Measurements from ENCODE around the gene SSMEM1. TPM values are rescaled to one million over a fixed set of nuclear protein-coding genes. Genes with fewer than 3 reads are reported as not detected.

SSMEM1 gene
- not detected in 2 replicates for total RNA-seq
- long read RNA-seq, result 0 reads

- no peaks in the 10 kb centered on the region for H3K27me3 Mint-ChIP-seq (ENCODE audit: low read depth)
- peaks cover 20% of the 10 kb centered on the region for H3K4me1 Mint-ChIP-seq
- DNase-seq (ENCODE audit: low read depth, low spot score), result no peak
- no peaks in the 10 kb centered on the region for H3K9me3 Mint-ChIP-seq
- TF ChIP-seq CTCF (conservative IDR thresholded peaks at IDR 0.05), result no peak
- H3K36me3 Mint-ChIP-seq (ENCODE audit: low read depth), result peaks cover 10% of the 10 kb centered on the region
- H3K4me3 Mint-ChIP-seq, result peak within 1 kb of the TSS; percentile 32
- no peak within 1 kb of the TSS for H3K27ac Mint-ChIP-seq (ENCODE audit: unreplicated experiment)
Measured at GRCh38 chr7:130207642-130208041, at the start of gene SSMEM1. Gene SSMEM1 (plus strand): TSS chr7:130207860. CDS start chr7:130207911, 51 bp downstream.

- H3K4me1 Mint-ChIP-seq, result no peaks in the 10 kb centered on the region
Measured at GRCh38 chr7:130160023-130160422, 47.6 kb upstream of the SSMEM1 start.

GRCh38 chr7:130160455-130160854 is 47.2 kb upstream of the SSMEM1 start:
- no peak overlapping the region for H3K27ac Mint-ChIP-seq (ENCODE audit: unreplicated experiment)
- H3K4me3 Mint-ChIP-seq, result no peak overlapping the region
- H3K36me3 Mint-ChIP-seq (ENCODE audit: low read depth), result peaks cover 51% of the 10 kb centered on the region
- H3K9me3 Mint-ChIP-seq, result peaks cover 2% of the 10 kb centered on the region
- no peak for DNase-seq (ENCODE audit: low read depth, low spot score)
- no peaks in the 10 kb centered on the region for H3K27me3 Mint-ChIP-seq (ENCODE audit: low read depth)
- no peaks in the 10 kb centered on the region for H3K4me1 Mint-ChIP-seq
- TF ChIP-seq CTCF (conservative IDR thresholded peaks at IDR 0.05), result no peak

More at GRCh38 chr7:130160023-130160422, 47.6 kb upstream of the SSMEM1 start:
- peaks cover 2% of the 10 kb centered on the region for H3K9me3 Mint-ChIP-seq
- no peak for TF ChIP-seq CTCF (conservative IDR thresholded peaks at IDR 0.05)
- H3K27ac Mint-ChIP-seq (ENCODE audit: unreplicated experiment), result no peak overlapping the region
- H3K27me3 Mint-ChIP-seq (ENCODE audit: low read depth), result no peaks in the 10 kb centered on the region
- DNase-seq (ENCODE audit: low read depth, low spot score), result no peak
- peaks cover 53% of the 10 kb centered on the region for H3K36me3 Mint-ChIP-seq (ENCODE audit: low read depth)
- H3K4me3 Mint-ChIP-seq, result no peak overlapping the region

GRCh38 chr7:130162196-130162595 is 45.5 kb upstream of the SSMEM1 start:
- no peaks in the 10 kb centered on the region for H3K9me3 Mint-ChIP-seq
- H3K27me3 Mint-ChIP-seq (ENCODE audit: low read depth), result no peaks in the 10 kb centered on the region
- no peak for DNase-seq (ENCODE audit: low read depth, low spot score)
- no peak for TF ChIP-seq CTCF (conservative IDR thresholded peaks at IDR 0.05)
- H3K4me1 Mint-ChIP-seq, result no peaks in the 10 kb centered on the region
- no peak overlapping the region for H3K27ac Mint-ChIP-seq (ENCODE audit: unreplicated experiment)
- H3K4me3 Mint-ChIP-seq, result no peak overlapping the region
- H3K36me3 Mint-ChIP-seq (ENCODE audit: low read depth), result peaks cover 42% of the 10 kb centered on the region

- TF ChIP-seq CTCF (conservative IDR thresholded peaks at IDR 0.05), result no peak
- H3K9me3 Mint-ChIP-seq, result no peaks in the 10 kb centered on the region
- no peak overlapping the region for H3K4me3 Mint-ChIP-seq
- peaks cover 18% of the 10 kb centered on the region for H3K36me3 Mint-ChIP-seq (ENCODE audit: low read depth)
- no peak overlapping the region for H3K27ac Mint-ChIP-seq (ENCODE audit: unreplicated experiment)
- no peaks in the 10 kb centered on the region for H3K27me3 Mint-ChIP-seq (ENCODE audit: low read depth)
- DNase-seq (ENCODE audit: low read depth, low spot score), result no peak
- peaks cover 6% of the 10 kb centered on the region for H3K4me1 Mint-ChIP-seq
Measured at GRCh38 chr7:130174237-130174959, 33.3 kb upstream of the SSMEM1 start.

Measured in neural crest cell (in vitro differentiated cells).